A549 (cell line): ENCODE results near the gene C1QTNF12. TPM values are rescaled to one million over a fixed set of nuclear protein-coding genes. Genes with fewer than 3 reads are reported as not detected.

Experiments
- ATAC-seq, 2 experiments: fragments of 200-7000 bp in 1 of 2; fragments of >200 bp in 1 of 2; cut with Nextera tagmentation in 1 of 2; cut with Tn5 transposase in 1 of 2; 3 replicates each; pipeline versions ENCODE4 v1.8.0 to v1.9.1; 2018 to 2020; ENCODE audit warnings: mild to moderate bottlenecking in 1 of 2, moderate library complexity in 1 of 2
- CTCF ChIA-PET: fragments of 300-600 bp; sonication (Branson Sonifier 250); formaldehyde crosslinking; extraction: SDS; loops from one replicate; lab custom pipeline; 2021; ENCODE audit warnings: antibody characterized with exemption, inconsistent platforms; lab: Yijun Ruan, JAX
- POLR2A ChIA-PET: fragments of 350-600 bp; formaldehyde crosslinking; extraction: SDS; loops from one replicate; lab custom pipeline; 2021; ENCODE audit warnings: antibody characterized with exemption, inconsistent platforms; lab: Yijun Ruan, JAX
- DNase-seq, 2 experiments: peaks; one replicate each; pipeline versions ENCODE4 v3.0.0 to v3.0.0-alpha.2; 2011 to 2016; ENCODE audit warnings: low read depth in 1 of 2, low spot score in 1 of 2
- FAIRE-seq: peaks from 2 replicates; lab custom pipeline; 2011; peaks lifted over from hg19 to GRCh38; lab: Jason Lieb, UNC
- H3K27ac ChIP-seq, 2 experiments: fragments of >200 bp; sonication (Bioruptor Twin); formaldehyde crosslinking; 3 replicates each; pipeline ENCODE4 v1.5.1; 2016 to 2017
- H3K4me1 ChIP-seq: fragments of >200 bp; sonication (Bioruptor Twin); formaldehyde crosslinking; 3 replicates; pipeline ENCODE4 v1.6.1; 2016
- H3K4me2 ChIP-seq: fragments of >200 bp; sonication (Bioruptor Twin); formaldehyde crosslinking; 3 replicates; pipeline ENCODE4 v1.6.1; 2016
- H3K4me3 ChIP-seq: fragments of >200 bp; sonication (Bioruptor Twin); formaldehyde crosslinking; 3 replicates; pipeline ENCODE4 v1.5.1; 2016
- H3K9me3 ChIP-seq: fragments of >200 bp; sonication (Bioruptor Twin); formaldehyde crosslinking; 3 replicates; pipeline ENCODE4 v1.6.1; 2016
- BCL3 ChIP-seq: fragments of >200 bp; sonication (Bioruptor Twin); formaldehyde crosslinking; IDR thresholded peaks from 3 replicates; pipeline ENCODE4 v1.6.1; 2016
- CBX2 ChIP-seq: fragments of 200-600 bp; sonication (generic); IDR thresholded peaks from 2 replicates; pipeline ENCODE4 v1.6.1; 2016; ENCODE audit warnings: low read depth, mild to moderate bottlenecking, borderline replicate concordance
- CHD2 ChIP-seq: fragments of 150-350 bp; IDR thresholded peaks from 2 replicates; pipeline ENCODE4 v1.6.1; 2014; ENCODE audit warnings: low read length; ENCODE audit not compliant: partially characterized antibody
- EHF ChIP-seq: fragments of 250-450 bp; sonication (Bioruptor Pico); IDR thresholded peaks from 2 replicates; pipeline ENCODE4 v1.5.0; 2020; ENCODE audit warnings: mild to moderate bottlenecking
- FOXS1 ChIP-seq: fragments of 250-450 bp; sonication (Bioruptor Pico); IDR thresholded peaks from 2 replicates; pipeline ENCODE4 v1.5.0; 2020; ENCODE audit warnings: mild to moderate bottlenecking, moderate library complexity
- HES2 ChIP-seq: fragments of >200 bp; sonication (Bioruptor Twin); formaldehyde crosslinking; IDR thresholded peaks from 2 replicates; pipeline ENCODE4 v1.6.1; 2016
- HEYL ChIP-seq: fragments of 250-450 bp; sonication (Bioruptor Pico); IDR thresholded peaks from 2 replicates; pipeline ENCODE4 v1.8.0; 2021; ENCODE audit warnings: mild to moderate bottlenecking, moderate library complexity
- HOXA7 ChIP-seq: fragments of 250-450 bp; sonication (Bioruptor Pico); IDR thresholded peaks from 2 replicates; pipeline ENCODE4 v1.5.0; 2020; ENCODE audit warnings: mild to moderate bottlenecking, moderate library complexity
- JUN ChIP-seq, 2 experiments: fragments of >200 bp; sonication (Bioruptor Twin); formaldehyde crosslinking; IDR thresholded peaks; 2 replicates in 1 of 2; 3 replicates in 1 of 2; pipeline ENCODE4 v1.6.1; 2016 to 2017
- MAFK ChIP-seq: fragments of 450-650 bp; IDR thresholded peaks from 2 replicates; pipeline ENCODE4 v1.6.1; 2014; ENCODE audit not compliant: partially characterized antibody
- MAX ChIP-seq: IDR thresholded peaks from 2 replicates; pipeline ENCODE4 v1.6.1; 2012
- POLR2A ChIP-seq: IDR thresholded peaks from 2 replicates; pipeline ENCODE4 v1.6.1; 2012; ENCODE audit warnings: mild to moderate bottlenecking, low read length
- SMC3 ChIP-seq: fragments of >200 bp; sonication (Bioruptor Twin); formaldehyde crosslinking; IDR thresholded peaks from 3 replicates; pipeline ENCODE4 v1.6.1; 2018; ENCODE audit warnings: inconsistent platforms
- WGBS: methylation state at CpG from one replicate; pipeline ENCODE4 v1.1.6; 2017; ENCODE audit errors: missing lambda C conversion rate; 5-methylcytosine and 5-hydroxymethylcytosine counted together
- polyA plus RNA-seq, 4 experiments: library from polyadenylated mRNA; depleted of rRNA in 3 of 4; stranded (reverse); fragments of >200 nt; fragmentation: RNase III in 1 of 4; extraction: RNeasy Plus Mini Kit Qiagen cat#74134 plus additional on column Dnase treatment in 1 of 4; gene quantifications; 2 replicates in 3 of 4; 3 replicates in 1 of 4; pipeline ENCODE4 v1.2.3, GENCODE V29; 2011 to 2017
- TF ChIP-seq, protein P1 (sequence below): IDR thresholded peaks from 2 replicates; pipeline ENCODE4 v1.6.1; 2012
- TF ChIP-seq, protein P2 (sequence below): fragments of 150-350 bp; IDR thresholded peaks from 2 replicates; pipeline ENCODE4 v1.6.1; 2014; ENCODE audit warnings: low read depth, mild to moderate bottlenecking, low read length
- TF ChIP-seq, protein P3 (sequence below): IDR thresholded peaks from 2 replicates; pipeline ENCODE4 v1.6.1; 2012; ENCODE audit warnings: low read depth, borderline replicate concordance

C1QTNF12 gene
- polyA plus RNA-seq, 2 of the 4 experiments (the other 2 are of a cell fraction) = 0.47 to 0.83 TPM

DNA sequence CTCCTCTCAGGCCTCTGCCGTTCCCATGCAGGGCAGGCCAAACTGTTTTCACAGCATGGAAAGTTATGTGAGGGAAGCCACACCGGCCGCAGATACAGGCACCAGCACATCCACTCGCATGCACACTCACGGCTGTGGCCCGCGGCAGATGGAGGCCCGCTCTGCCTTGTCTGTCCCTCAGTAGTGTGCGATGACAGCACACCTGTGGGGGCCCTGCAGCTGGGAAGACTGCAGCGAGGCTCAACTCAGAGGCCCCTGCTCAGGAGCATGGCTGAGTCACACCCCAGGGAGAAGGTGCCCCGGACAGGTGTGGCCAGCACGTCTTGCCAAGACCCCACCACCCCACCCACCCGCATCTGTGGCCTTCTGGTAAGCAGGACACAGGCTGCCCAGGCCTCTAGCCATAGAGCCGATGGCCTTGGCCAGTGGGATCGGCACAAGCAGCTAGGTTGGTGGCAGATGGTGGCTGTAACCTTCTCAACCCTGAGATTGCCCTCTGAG, 28.5 kb upstream of the C1QTNF12 start (continued):
- TF ChIP-seq, protein P1, sequence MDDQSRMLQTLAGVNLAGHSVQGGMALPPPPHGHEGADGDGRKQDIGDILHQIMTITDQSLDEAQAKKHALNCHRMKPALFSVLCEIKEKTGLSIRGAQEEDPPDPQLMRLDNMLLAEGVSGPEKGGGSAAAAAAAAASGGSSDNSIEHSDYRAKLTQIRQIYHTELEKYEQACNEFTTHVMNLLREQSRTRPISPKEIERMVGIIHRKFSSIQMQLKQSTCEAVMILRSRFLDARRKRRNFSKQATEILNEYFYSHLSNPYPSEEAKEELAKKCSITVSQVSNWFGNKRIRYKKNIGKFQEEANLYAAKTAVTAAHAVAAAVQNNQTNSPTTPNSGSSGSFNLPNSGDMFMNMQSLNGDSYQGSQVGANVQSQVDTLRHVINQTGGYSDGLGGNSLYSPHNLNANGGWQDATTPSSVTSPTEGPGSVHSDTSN = no peak
- TF ChIP-seq, protein P2, sequence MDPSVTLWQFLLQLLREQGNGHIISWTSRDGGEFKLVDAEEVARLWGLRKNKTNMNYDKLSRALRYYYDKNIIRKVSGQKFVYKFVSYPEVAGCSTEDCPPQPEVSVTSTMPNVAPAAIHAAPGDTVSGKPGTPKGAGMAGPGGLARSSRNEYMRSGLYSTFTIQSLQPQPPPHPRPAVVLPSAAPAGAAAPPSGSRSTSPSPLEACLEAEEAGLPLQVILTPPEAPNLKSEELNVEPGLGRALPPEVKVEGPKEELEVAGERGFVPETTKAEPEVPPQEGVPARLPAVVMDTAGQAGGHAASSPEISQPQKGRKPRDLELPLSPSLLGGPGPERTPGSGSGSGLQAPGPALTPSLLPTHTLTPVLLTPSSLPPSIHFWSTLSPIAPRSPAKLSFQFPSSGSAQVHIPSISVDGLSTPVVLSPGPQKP = no peak

- Histone ChIP-seq H3K9me3 (no peaks in the 10 kb centered on the region), H3K4me2 (peak overlapping the region; percentile 88), H3K27ac (peak overlapping the region; percentile 95 to 99), H3K4me3 (peak overlapping the region; percentile 99), H3K4me1 (peaks cover 17% of the 10 kb centered on the region)
- 55% methylated on average over 15 of the region's 31 CpGs for WGBS
- POLR2A ChIA-PET = no interaction called here
- TF ChIP-seq SMC3 = no peak
- no peak for TF ChIP-seq EHF
- TF ChIP-seq HEYL (CRISPR knock-in tag) = no peak
- TF ChIP-seq FOXS1 (CRISPR knock-in tag) = no peak
- DNase-seq (no peak), ATAC-seq (peak in 1 of 2 experiments; percentile 61; a peak in 5 of 6 replicates), FAIRE-seq (no peak)
- CTCF ChIA-PET = interaction anchor here (1.0 kb wide), 1 partner anchor 16 kb away, joined by 3 read pairs; no protein-coding TSS in a partner anchor
These were observed 27.9 kb upstream of the C1QTNF12 start for GRCh38 chr1:1274299-1274930.

- H3K4me1 ChIP-seq = peaks cover 17% of the 10 kb centered on the region
- ATAC-seq (peak; percentile 94 to 95), DNase-seq (peak; percentile 75 to 93), FAIRE-seq (no peak)
- H3K4me2 ChIP-seq = peak within 1 kb of the TSS; percentile 93
- no peaks in the 10 kb centered on the region for H3K9me3 ChIP-seq
- ChIA-PET POLR2A (interaction anchor here (0.6 to 0.7 kb wide), 2 partner anchors 8 to 16 kb away, joined by 3 to 5 read pairs; no protein-coding TSS in a partner anchor), CTCF (interaction anchor here (0.6 to 1.0 kb wide), 2 partner anchors 17 to 78 kb away, joined by 3 read pairs; no protein-coding TSS in a partner anchor)
- peak within 1 kb of the TSS; percentile 95 to 99 for H3K27ac ChIP-seq
- TF ChIP-seq, protein P3, sequence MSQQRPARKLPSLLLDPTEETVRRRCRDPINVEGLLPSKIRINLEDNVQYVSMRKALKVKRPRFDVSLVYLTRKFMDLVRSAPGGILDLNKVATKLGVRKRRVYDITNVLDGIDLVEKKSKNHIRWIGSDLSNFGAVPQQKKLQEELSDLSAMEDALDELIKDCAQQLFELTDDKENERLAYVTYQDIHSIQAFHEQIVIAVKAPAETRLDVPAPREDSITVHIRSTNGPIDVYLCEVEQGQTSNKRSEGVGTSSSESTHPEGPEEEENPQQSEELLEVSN = peak; percentile 38; the same call in 1 of the 2 replicates
- no peak for TF ChIP-seq CBX2
- TF ChIP-seq MAFK = no peak
- TF ChIP-seq HES2 = no peak
- TF ChIP-seq CHD2 = peak; percentile 38
- 0 out of 3 replicates have a peak, but pooled peaks have one; percentile 45 for TF ChIP-seq BCL3
- TF ChIP-seq HOXA7 (CRISPR knock-in tag) = no peak
- TF ChIP-seq JUN (IDR thresholded peaks at IDR 0.05) = peak; percentile 24 to 82; a peak in 3 of 5 replicates
- TF ChIP-seq POLR2A = peak; percentile 65
- peak; percentile 36; the same call in 1 of the 2 replicates for TF ChIP-seq MAX
- no CpG with 5 or more reads among the region's 105 CpGs for WGBS
- peak within 1 kb of the TSS; percentile 99 for H3K4me3 ChIP-seq
These were observed 27.2 kb upstream of the C1QTNF12 start, which contains the start of gene UBE2J2 for GRCh38 chr1:1273512-1274298. Gene UBE2J2 (minus strand): TSS chr1:1273854. CDS start chr1:1267992, 5,862 bp downstream.
